ENCODE data around the gene FLNB. TPM values are rescaled to one million over a fixed set of nuclear protein-coding genes. Genes with fewer than 3 reads are reported as not detected.

Gene FLNB
- total and polyA plus RNA-seq, 9 of the 15 experiments (the other 6 are each of a cell fraction or from before 2014, with no cell fraction given), result 9.4 to 48.1 (median 25.6) TPM

- Histone ChIP-seq H3K9me1 (ENCODE audit: control insufficient read depth, insufficient read depth, low read length) (no peaks in the 10 kb centered on the region), H2AFZ (ENCODE audit: low read depth, low read length) (no peak overlapping the region), H3K79me2 (ENCODE audit: control insufficient read depth, insufficient read depth, low read length) (peaks cover 40% of the 10 kb centered on the region), H3K36me3 (ENCODE audit: control insufficient read depth, insufficient read depth, low read length) (no peaks in the 10 kb centered on the region), H3K9ac (ENCODE audit: insufficient read depth in 1 of 2, low read depth in 2 of 2, low read length in 2 of 2) (no peak overlapping the region), H3K9me3 (replicated peaks; ENCODE audit: control insufficient read depth, insufficient read depth, low read depth, low read length) (no peaks in the 10 kb centered on the region), H4K20me1 (replicated peaks; ENCODE audit: control insufficient read depth, insufficient read depth, low read length) (no peaks in the 10 kb centered on the region), H3K27ac (ENCODE audit: extremely low read depth, low read depth, low read length) (no peak overlapping the region), H3K4me2 (ENCODE audit: insufficient read depth, low read length) (no peak overlapping the region), H3K4me3 (no peak overlapping the region), H3K27me3 (ENCODE audit: control insufficient read depth in 2 of 2, insufficient read depth in 2 of 2, low read length in 2 of 2) (no peaks in the 10 kb centered on the region), H3K4me1 (replicated peaks in 1 of 2; ENCODE audit: control insufficient read depth in 2 of 2, insufficient read depth in 2 of 2, low read length in 2 of 2) (peaks cover 8 to 15% of the 10 kb centered on the region in 2 experiments; a peak in 4 of 5 replicates)
- DNase-seq (ENCODE audit: extremely low read depth in 1 of 4, low spot score in 3 of 4), result no peak
- in situ Hi-C loops (cut with MboI) (no loop called here), intact Hi-C loops (cut with micrococcal nuclease) (no loop called here)
- FAIRE-seq, result no peak
- 43% methylated on average over 3 of the region's 4 CpGs for WGBS (ENCODE audit: insufficient coverage, low coverage, missing lambda C conversion rate)
- BruUV-seq (replicated peaks), result no TSS peak
- peak; percentile 14; the same call in 2 of the 3 replicates for ATAC-seq
- ChIA-PET POLR2A (interaction anchor here (1.0 to 1.6 kb wide), 2 partner anchors 8 to 11 kb away, joined by 3 to 4 read pairs; no protein-coding TSS in a partner anchor), CTCF (ENCODE audit: low intra/inter-chr PET ratio) (no interaction called here)
- TF ChIP-seq ZNF584 (CRISPR knock-in tag; IDR thresholded peaks at IDR 0.05; ENCODE audit: low read depth), result no peak
- TF ChIP-seq, protein P1, sequence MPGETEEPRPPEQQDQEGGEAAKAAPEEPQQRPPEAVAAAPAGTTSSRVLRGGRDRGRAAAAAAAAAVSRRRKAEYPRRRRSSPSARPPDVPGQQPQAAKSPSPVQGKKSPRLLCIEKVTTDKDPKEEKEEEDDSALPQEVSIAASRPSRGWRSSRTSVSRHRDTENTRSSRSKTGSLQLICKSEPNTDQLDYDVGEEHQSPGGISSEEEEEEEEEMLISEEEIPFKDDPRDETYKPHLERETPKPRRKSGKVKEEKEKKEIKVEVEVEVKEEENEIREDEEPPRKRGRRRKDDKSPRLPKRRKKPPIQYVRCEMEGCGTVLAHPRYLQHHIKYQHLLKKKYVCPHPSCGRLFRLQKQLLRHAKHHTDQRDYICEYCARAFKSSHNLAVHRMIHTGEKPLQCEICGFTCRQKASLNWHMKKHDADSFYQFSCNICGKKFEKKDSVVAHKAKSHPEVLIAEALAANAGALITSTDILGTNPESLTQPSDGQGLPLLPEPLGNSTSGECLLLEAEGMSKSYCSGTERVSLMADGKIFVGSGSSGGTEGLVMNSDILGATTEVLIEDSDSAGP (CRISPR knock-in tag; IDR thresholded peaks at IDR 0.05), result no peak
- TF ChIP-seq, protein P2, sequence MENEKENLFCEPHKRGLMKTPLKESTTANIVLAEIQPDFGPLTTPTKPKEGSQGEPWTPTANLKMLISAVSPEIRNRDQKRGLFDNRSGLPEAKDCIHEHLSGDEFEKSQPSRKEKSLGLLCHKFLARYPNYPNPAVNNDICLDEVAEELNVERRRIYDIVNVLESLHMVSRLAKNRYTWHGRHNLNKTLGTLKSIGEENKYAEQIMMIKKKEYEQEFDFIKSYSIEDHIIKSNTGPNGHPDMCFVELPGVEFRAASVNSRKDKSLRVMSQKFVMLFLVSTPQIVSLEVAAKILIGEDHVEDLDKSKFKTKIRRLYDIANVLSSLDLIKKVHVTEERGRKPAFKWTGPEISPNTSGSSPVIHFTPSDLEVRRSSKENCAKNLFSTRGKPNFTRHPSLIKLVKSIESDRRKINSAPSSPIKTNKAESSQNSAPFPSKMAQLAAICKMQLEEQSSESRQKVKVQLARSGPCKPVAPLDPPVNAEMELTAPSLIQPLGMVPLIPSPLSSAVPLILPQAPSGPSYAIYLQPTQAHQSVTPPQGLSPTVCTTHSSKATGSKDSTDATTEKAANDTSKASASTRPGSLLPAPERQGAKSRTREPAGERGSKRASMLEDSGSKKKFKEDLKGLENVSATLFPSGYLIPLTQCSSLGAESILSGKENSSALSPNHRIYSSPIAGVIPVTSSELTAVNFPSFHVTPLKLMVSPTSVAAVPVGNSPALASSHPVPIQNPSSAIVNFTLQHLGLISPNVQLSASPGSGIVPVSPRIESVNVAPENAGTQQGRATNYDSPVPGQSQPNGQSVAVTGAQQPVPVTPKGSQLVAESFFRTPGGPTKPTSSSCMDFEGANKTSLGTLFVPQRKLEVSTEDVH (IDR thresholded peaks at IDR 0.05; ENCODE audit: low read depth, partially characterized antibody), result no peak
- TF ChIP-seq MCM2 (IDR thresholded peaks at IDR 0.05; ENCODE audit: low read depth), result no peak
- TF ChIP-seq ZZZ3 (IDR thresholded peaks at IDR 0.05), result no peak
- TF ChIP-seq LCOR (CRISPR knock-in tag; IDR thresholded peaks at IDR 0.05), result no peak
- no peak for TF ChIP-seq PURB (CRISPR knock-in tag; IDR thresholded peaks at IDR 0.05; ENCODE audit: low read depth)
- TF ChIP-seq ZNF57 (CRISPR knock-in tag; IDR thresholded peaks at IDR 0.05), result no peak
- no peak for TF ChIP-seq POLR3G (IDR thresholded peaks at IDR 0.05; ENCODE audit: extremely low read depth, insufficient read length, insufficient replicate concordance)
- TF ChIP-seq, protein P3, sequence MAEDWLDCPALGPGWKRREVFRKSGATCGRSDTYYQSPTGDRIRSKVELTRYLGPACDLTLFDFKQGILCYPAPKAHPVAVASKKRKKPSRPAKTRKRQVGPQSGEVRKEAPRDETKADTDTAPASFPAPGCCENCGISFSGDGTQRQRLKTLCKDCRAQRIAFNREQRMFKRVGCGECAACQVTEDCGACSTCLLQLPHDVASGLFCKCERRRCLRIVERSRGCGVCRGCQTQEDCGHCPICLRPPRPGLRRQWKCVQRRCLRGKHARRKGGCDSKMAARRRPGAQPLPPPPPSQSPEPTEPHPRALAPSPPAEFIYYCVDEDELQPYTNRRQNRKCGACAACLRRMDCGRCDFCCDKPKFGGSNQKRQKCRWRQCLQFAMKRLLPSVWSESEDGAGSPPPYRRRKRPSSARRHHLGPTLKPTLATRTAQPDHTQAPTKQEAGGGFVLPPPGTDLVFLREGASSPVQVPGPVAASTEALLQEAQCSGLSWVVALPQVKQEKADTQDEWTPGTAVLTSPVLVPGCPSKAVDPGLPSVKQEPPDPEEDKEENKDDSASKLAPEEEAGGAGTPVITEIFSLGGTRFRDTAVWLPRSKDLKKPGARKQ (CRISPR knock-in tag; IDR thresholded peaks at IDR 0.05), result no peak
- TF ChIP-seq TEAD2 (tag; IDR thresholded peaks at IDR 0.05), result no peak
- no peak for TF ChIP-seq KAT8 (IDR thresholded peaks at IDR 0.05; ENCODE audit: low read depth)
- no peak for TF ChIP-seq BDP1 (IDR thresholded peaks at IDR 0.05; ENCODE audit: insufficient read depth, insufficient read length)
- TF ChIP-seq PTBP1 (IDR thresholded peaks at IDR 0.05; ENCODE audit: low read depth, low read length), result no peak
- no peak for TF ChIP-seq SUPT5H (IDR thresholded peaks at IDR 0.05)
- no peak for TF ChIP-seq ZNF764 (CRISPR knock-in tag; IDR thresholded peaks at IDR 0.05; ENCODE audit: low read depth)
- TF ChIP-seq DPF2 (IDR thresholded peaks at IDR 0.05), result no peak
- TF ChIP-seq SOX6 (IDR thresholded peaks at IDR 0.05), result no peak
- no peak for TF ChIP-seq FOS (IDR thresholded peaks at IDR 0.05; ENCODE audit: extremely low read depth, insufficient read length)
Observed at GRCh38 chr3:58043933-58044332, 35.7 kb downstream of the FLNB start.

Measured in K562 (cell line).